GM23248 (cell line): ENCODE data around the gene LHX3. TPM values are rescaled to one million over a fixed set of nuclear protein-coding genes. Genes with fewer than 3 reads are reported as not detected.

Experiments
- DNase-seq: peaks from one replicate; pipeline ENCODE4 v3.0.0-alpha.2; 2015
- H2AFZ ChIP-seq: fragments of 200-600 bp; sonication (generic); 2 replicates; pipeline ENCODE4 v1.6.1; 2016; ENCODE audit warnings: antibody characterized with exemption
- H3F3A ChIP-seq: fragments of 200-600 bp; sonication (generic); 2 replicates; pipeline ENCODE4 v1.6.1; 2016; ENCODE audit warnings: mild to moderate bottlenecking, antibody characterized with exemption, mixed run types; ENCODE audit not compliant: insufficient read depth
- H3K27ac ChIP-seq: fragments of 200-600 bp; sonication (generic); 2 replicates; pipeline ENCODE4 v1.5.1; 2016; ENCODE audit warnings: mild to moderate bottlenecking
- H3K27me3 ChIP-seq: fragments of 200-600 bp; sonication (generic); replicated peaks from 2 replicates; pipeline ENCODE4 v1.6.1; 2016; ENCODE audit warnings: mild to moderate bottlenecking; ENCODE audit not compliant: insufficient read depth
- H3K36me3 ChIP-seq: fragments of 200-600 bp; sonication (generic); 2 replicates; pipeline ENCODE4 v1.6.1; 2016; ENCODE audit warnings: low read depth, mild to moderate bottlenecking
- H3K4me1 ChIP-seq: fragments of 200-600 bp; sonication (generic); 2 replicates; pipeline ENCODE4 v1.6.1; 2016; ENCODE audit warnings: mild to moderate bottlenecking; ENCODE audit not compliant: insufficient read depth
- H3K4me2 ChIP-seq: fragments of 200-600 bp; sonication (generic); one replicate; pipeline ENCODE4 v1.6.1; 2016; ENCODE audit warnings: mild to moderate bottlenecking; ENCODE audit not compliant: unreplicated experiment
- H3K4me3 ChIP-seq: fragments of 200-600 bp; sonication (generic); 2 replicates; pipeline ENCODE4 v1.5.1; 2016; ENCODE audit warnings: mild to moderate bottlenecking
- H3K79me2 ChIP-seq: fragments of 200-600 bp; sonication (generic); 2 replicates; pipeline ENCODE4 v1.6.1; 2016; ENCODE audit warnings: mild to moderate bottlenecking; ENCODE audit not compliant: insufficient read depth
- H3K9ac ChIP-seq: fragments of 200-600 bp; sonication (generic); 2 replicates; pipeline ENCODE4 v1.6.1; 2016; ENCODE audit warnings: mild to moderate bottlenecking
- H3K9me2 ChIP-seq: fragments of 200-600 bp; sonication (generic); 2 replicates; pipeline ENCODE4 v1.6.1; 2016; ENCODE audit warnings: mixed run types, mild to moderate bottlenecking, moderate library complexity; ENCODE audit not compliant: insufficient read depth
- H3K9me3 ChIP-seq: fragments of 200-600 bp; sonication (generic); one replicate; pipeline ENCODE4 v1.6.1; 2017; ENCODE audit warnings: low read depth
- H4K20me1 ChIP-seq: fragments of 200-600 bp; sonication (generic); 2 replicates; pipeline ENCODE4 v1.6.0; 2016; ENCODE audit not compliant: insufficient read depth
- EZH2 ChIP-seq: fragments of 200-600 bp; sonication (generic); IDR thresholded peaks from 2 replicates; pipeline ENCODE4 v1.6.1; 2018; ENCODE audit warnings: antibody characterized with exemption, mild to moderate bottlenecking; ENCODE audit not compliant: insufficient read depth, poor library complexity, severe bottlenecking
- EZH2phosphoT487 ChIP-seq: fragments of 200-600 bp; sonication (generic); IDR thresholded peaks from 2 replicates; pipeline ENCODE4 v1.6.1; 2018; ENCODE audit warnings: antibody characterized with exemption, moderate library complexity, mild to moderate bottlenecking, low read depth; ENCODE audit not compliant: insufficient read depth
- WGBS, 2 experiments: methylation state at CpG; one replicate each; pipeline ENCODE4 v1.1.6; 2015 to 2017; ENCODE audit warnings: low lambda C conversion rate in 2 of 2, low coverage in 1 of 2; ENCODE audit errors: missing lambda C conversion rate in 2 of 2; 5-methylcytosine and 5-hydroxymethylcytosine counted together
- in situ Hi-C: fragments of 300-500 bp; cut with MboI; formaldehyde crosslinking; loops from 2 replicates; pipeline ENCODE4 v1.15.0; 2020
- polyA plus RNA-seq: library from polyadenylated mRNA; unstranded; fragments of >200 nt; fragmentation: Nextera tagmentation; extraction: Ambion mirVana; gene quantifications from 2 replicates; pipeline ENCODE4 v1.2.1, GENCODE V29; 2016
- total RNA-seq: library from RNA; depleted of rRNA; stranded (reverse); fragments of >200 nt; shearing (Covaris generic); gene quantifications from 2 replicates; pipeline ENCODE4 v1.2.3, GENCODE V29; 2014

The LHX3 gene
- total and polyA plus RNA-seq, 2 experiments from 2014 or later = not detected

DNA sequence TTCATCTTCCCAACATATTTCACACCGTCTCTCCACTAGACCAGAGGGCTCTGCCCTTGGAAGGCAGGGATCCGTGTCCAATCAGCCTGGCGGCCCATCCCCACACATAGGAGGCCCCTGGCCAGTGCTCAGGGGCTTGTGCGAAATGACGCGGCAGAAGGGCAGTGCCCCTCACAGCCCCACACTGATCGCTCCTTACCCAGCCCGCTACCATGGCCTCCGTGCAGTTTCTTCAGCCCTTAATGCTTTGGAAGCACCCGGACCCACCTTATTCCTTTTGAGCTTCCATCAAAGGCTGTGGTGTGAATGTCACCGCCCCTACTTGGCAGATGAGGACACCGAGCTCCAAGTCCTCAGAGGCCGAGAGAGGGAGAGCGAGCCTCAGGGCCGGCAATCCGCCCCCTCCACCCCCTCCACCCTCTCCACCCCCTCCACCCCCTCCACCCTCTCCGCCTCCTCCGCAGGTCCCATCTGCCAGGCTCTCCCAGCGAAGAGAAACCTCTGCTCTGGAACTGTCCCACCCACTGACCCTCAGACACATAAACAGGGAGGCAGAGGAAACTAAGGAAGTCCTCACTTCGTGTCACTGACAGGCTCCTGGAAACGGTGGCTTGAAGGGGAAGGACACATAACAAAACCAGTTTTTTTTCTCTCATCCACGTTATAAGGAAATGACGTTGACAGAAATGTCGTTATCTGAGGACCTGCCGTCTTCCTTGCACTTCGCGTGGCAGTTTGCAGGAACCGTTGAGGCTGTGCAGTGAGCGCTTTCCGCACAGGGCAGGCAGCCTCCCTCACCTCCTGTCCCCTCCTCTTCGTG, 26.8 kb upstream of the LHX3 start:
- Histone ChIP-seq H3K27ac (no peak overlapping the region), H3K9me3 (no peaks in the 10 kb centered on the region), H3K4me1 (peaks cover 9% of the 10 kb centered on the region), H4K20me1 (no peaks in the 10 kb centered on the region), H3K9ac (no peak overlapping the region), H2AFZ (no peak overlapping the region), H3K27me3 (no peaks in the 10 kb centered on the region), H3F3A (no peaks in the 10 kb centered on the region), H3K4me2 (no peak overlapping the region), H3K36me3 (no peaks in the 10 kb centered on the region), H3K4me3 (no peak overlapping the region), H3K79me2 (no peaks in the 10 kb centered on the region), H3K9me2 (no peaks in the 10 kb centered on the region)
- 89 to 93% methylated on average over 31 of the region's 31 CpGs for WGBS, 2 experiments
- in situ Hi-C loops = no loop called here
- TF ChIP-seq EZH2 (no peak), EZH2phosphoT487 (no peak)
- no peak for DNase-seq

DNA sequence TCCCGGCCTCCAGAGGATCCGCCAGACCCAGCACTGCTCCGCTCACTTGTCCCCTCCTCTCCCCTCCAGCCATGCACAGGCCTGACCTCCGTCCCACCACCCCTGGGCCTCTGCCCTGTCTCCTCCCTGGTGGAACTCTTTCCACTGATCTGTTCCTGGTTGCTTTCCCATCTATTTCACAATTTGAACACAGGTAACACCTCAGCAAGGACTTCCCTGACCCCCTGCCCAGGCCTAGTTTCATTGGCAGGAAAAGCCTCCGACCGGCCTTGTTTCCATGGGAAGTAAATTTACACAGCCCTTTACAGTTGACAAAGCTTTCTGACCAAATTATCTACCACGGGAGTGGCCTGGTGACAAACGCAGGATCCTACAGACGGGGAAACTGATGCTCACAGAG, 25.8 kb upstream of the LHX3 start:
- H3K4me3 ChIP-seq = no peak overlapping the region
- H3K36me3 ChIP-seq = no peaks in the 10 kb centered on the region
- H3K27me3 ChIP-seq = no peaks in the 10 kb centered on the region
- no peaks in the 10 kb centered on the region for H3K9me2 ChIP-seq
- peaks cover 9% of the 10 kb centered on the region for H3K4me1 ChIP-seq
- H3K27ac ChIP-seq = no peak overlapping the region
- H3K9me3 ChIP-seq = no peaks in the 10 kb centered on the region
- 90% methylated on average over 9 of the region's 9 CpGs for WGBS, 2 experiments
- no peak overlapping the region for H3K9ac ChIP-seq
- H3F3A ChIP-seq = no peaks in the 10 kb centered on the region
- no peaks in the 10 kb centered on the region for H3K79me2 ChIP-seq
- no peak overlapping the region for H2AFZ ChIP-seq
- no peak for TF ChIP-seq EZH2phosphoT487
- TF ChIP-seq EZH2 = no peak
- no peak for DNase-seq
- no peak overlapping the region for H3K4me2 ChIP-seq
- no peaks in the 10 kb centered on the region for H4K20me1 ChIP-seq
- in situ Hi-C loops = no loop called here

DNA sequence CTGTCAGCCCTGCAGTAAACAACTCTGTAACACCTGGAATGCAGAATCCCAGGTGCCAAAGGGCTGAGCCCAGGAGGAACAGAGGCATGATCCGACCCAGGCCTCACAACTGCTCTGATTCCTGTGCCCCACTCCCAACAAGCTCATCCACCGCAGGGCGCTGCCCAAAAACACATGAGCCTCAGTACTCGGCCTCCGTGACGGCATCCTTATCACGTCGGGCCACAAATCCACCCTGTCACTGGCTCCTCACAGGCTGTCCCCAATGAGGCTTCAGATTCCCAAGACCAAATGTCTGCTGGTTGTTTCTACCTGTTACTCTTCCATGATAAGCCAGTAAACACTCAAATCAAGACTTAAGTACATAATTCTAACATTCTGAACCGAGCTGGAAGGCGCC, 25.4 kb upstream of the LHX3 start:
- H3K27me3 ChIP-seq = no peaks in the 10 kb centered on the region
- H3K9me3 ChIP-seq = no peaks in the 10 kb centered on the region
- no peaks in the 10 kb centered on the region for H3K79me2 ChIP-seq
- TF ChIP-seq EZH2phosphoT487 (no peak), EZH2 (no peak)
- 87 to 89% methylated on average over 10 of the region's 10 CpGs for WGBS, 2 experiments
- in situ Hi-C loops = no loop called here
- H4K20me1 ChIP-seq = no peaks in the 10 kb centered on the region
- H2AFZ ChIP-seq = no peak overlapping the region
- no peak overlapping the region for H3K9ac ChIP-seq
- H3K27ac ChIP-seq = no peak overlapping the region
- peaks cover 9% of the 10 kb centered on the region for H3K4me1 ChIP-seq
- H3K36me3 ChIP-seq = no peaks in the 10 kb centered on the region
- no peak overlapping the region for H3K4me2 ChIP-seq
- H3K4me3 ChIP-seq = no peak overlapping the region
- H3K9me2 ChIP-seq = no peaks in the 10 kb centered on the region
- DNase-seq = no peak
- H3F3A ChIP-seq = no peaks in the 10 kb centered on the region

DNA sequence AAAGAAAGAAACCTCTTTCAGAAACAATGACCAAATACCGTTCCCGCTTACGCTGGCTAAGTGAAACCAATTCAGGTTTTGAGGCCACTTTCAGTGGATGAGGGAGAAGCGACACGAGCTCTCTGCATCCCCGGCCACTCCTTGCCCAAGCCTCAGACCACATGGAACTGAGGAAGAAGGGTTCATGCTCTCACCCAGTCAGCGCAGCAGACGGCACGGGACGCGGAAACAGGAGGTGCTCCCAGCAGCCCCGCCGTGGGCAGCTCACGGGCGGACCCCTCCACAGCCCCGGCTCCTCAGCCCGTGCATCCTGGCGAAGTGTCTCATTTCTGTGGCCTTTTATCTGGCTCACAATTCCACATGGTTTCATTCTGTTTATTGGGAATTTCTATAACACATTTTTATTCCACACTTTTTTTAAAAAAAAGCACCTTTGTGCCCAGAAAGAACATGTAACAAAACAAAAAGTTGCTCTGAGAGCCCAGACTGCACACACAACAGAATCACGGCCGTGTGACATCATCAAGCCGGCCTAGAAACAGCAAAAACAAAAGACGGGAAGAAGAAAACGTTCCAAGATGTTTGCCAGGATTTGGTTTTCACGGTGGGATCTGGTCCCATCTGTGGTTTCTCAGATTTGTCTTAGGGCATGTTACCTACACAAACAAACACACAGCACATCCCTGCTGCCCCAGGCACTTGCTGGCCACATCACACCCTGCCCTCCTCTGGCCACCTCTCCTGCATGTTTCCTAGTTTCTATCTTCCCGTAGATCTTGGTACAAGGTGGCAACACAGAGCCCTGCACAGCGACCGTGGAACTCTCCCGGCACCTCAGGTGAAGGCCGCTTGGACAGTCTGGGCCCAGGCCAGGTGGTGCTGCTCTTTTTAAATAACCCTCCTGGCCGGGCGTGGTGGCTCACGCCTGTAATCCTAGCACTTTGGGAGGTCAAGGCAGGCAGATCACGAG, 24.5 kb upstream of the LHX3 start:
- DNase-seq = no peak
- Histone ChIP-seq H4K20me1 (no peaks in the 10 kb centered on the region), H3K4me1 (peaks cover 9% of the 10 kb centered on the region), H3K36me3 (no peaks in the 10 kb centered on the region), H3K4me3 (no peak overlapping the region), H3K9me3 (no peaks in the 10 kb centered on the region), H3K79me2 (no peaks in the 10 kb centered on the region), H2AFZ (no peak overlapping the region), H3K27me3 (no peaks in the 10 kb centered on the region), H3F3A (no peaks in the 10 kb centered on the region), H3K9me2 (no peaks in the 10 kb centered on the region), H3K9ac (no peak overlapping the region), H3K4me2 (no peak overlapping the region), H3K27ac (no peak overlapping the region)
- TF ChIP-seq EZH2phosphoT487 (no peak), EZH2 (no peak)
- in situ Hi-C loops = no loop called here
- WGBS, 2 experiments = 81 to 82% methylated on average over 33 of the region's 33 CpGs
